Activated CD4-positive, alpha-beta T cell treated with anti-CD3 and anti-CD28 coated beads, Interleukin-2, amount 10 ng/mL, durations not matched to agents 7 days and 5 days (primary cell): ENCODE results near the gene SCYGR6. TPM values are rescaled to one million over a fixed set of nuclear protein-coding genes. Genes with fewer than 3 reads are reported as not detected.
"Not testable (repeated sequence)": the region's sequence is repeated elsewhere in the genome, so short reads cannot be mapped to it uniquely, and the experiment has no call there.

ENCODE experiments used
- CTCF ChIA-PET: fragments of 350-600 bp; sonication (Branson Sonifier 250); formaldehyde crosslinking; loops from one replicate; lab custom pipeline; 2021; ENCODE audit warnings: antibody characterized with exemption; lab: Charles Lee
- POLR2A ChIA-PET: fragments of 350-600 bp; sonication (Branson Sonifier 250); formaldehyde crosslinking; loops from one replicate; lab custom pipeline; 2021; ENCODE audit warnings: antibody characterized with exemption; lab: Charles Lee
- DNase-seq: peaks from one replicate; pipeline ENCODE4 v3.0.0-alpha.2; 2020
- H3K27ac Mint-ChIP-seq: one replicate; pipeline ENCODE4 v1.8.0; 2021; ENCODE audit warnings: mild to moderate bottlenecking, moderate library complexity, mixed read lengths
- H3K27me3 Mint-ChIP-seq: one replicate; pipeline ENCODE4 v1.8.0; 2021; ENCODE audit warnings: mixed read lengths
- H3K36me3 Mint-ChIP-seq: one replicate; pipeline ENCODE4 v1.8.0; 2021; ENCODE audit warnings: low read depth, mixed read lengths
- H3K4me1 Mint-ChIP-seq: one replicate; pipeline ENCODE4 v1.8.0; 2021; ENCODE audit warnings: mixed read lengths
- H3K4me3 Mint-ChIP-seq: one replicate; pipeline ENCODE4 v1.8.0; 2021; ENCODE audit warnings: mild to moderate bottlenecking, moderate library complexity, mixed read lengths
- H3K9me3 Mint-ChIP-seq: one replicate; pipeline ENCODE4 v1.8.0; 2021; ENCODE audit warnings: mixed read lengths
- total RNA-seq, 2 experiments: library from RNA; stranded (reverse); gene quantifications; one replicate each; pipeline ENCODE4 v1.2.3, GENCODE V29; 2021

SCYGR6 gene
- total RNA-seq: not detected

DNA sequence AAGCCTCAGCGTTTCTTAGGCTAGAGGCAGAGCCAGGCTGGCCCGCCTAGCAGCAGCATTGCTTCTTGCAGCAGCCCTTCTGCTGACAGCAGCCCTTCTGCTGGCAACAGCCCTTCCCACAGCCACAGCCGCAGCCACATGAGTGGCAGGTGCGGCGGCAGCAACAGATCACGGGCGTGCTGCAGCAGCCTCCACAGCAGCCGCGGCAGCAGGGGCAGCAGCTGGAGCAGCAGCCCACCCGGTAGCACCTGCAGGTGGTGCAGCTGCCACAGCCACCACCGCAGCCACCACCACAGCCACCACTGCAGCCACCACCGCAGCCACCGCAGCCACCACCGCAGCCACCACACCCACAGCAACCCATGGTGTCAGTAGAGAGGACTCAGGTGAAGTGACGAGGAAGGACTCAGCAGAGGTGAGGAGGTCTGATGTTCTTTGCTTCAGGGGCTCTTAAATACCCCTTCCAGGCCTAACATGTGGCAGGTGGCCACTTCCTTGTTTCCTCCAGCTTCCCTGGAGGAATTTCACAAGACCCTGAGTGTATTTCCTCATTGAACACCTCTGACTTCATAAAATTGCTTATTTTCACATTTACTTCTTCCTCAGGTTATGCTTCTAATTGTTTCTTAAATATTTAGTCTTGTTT lies at the start of gene SCYGR6:
Gene SCYGR6, minus strand, starts transcription at position 364 of the 646 bp plus-strand sequence. Its CDS starts 0 bp downstream, at position 364.
- H3K9me3 Mint-ChIP-seq: no peaks in the 10 kb centered on the region
- CTCF ChIA-PET: interaction anchor here (1.4 kb wide), 1 partner anchor 12 kb away, joined by 3 read pairs; no protein-coding TSS in a partner anchor
- H3K27ac Mint-ChIP-seq: no peak within 1 kb of the TSS
- no peak for DNase-seq
- H3K36me3 Mint-ChIP-seq: no peaks in the 10 kb centered on the region
- POLR2A ChIA-PET: no interaction called here
- no peaks in the 10 kb centered on the region for H3K27me3 Mint-ChIP-seq
- H3K4me3 Mint-ChIP-seq: no peak within 1 kb of the TSS
- H3K4me1 Mint-ChIP-seq: no peaks in the 10 kb centered on the region

- no peak for DNase-seq
- Mint-ChIP-seq H3K27me3 (peaks cover 2% of the 10 kb centered on the region), H3K36me3 (no peaks in the 10 kb centered on the region), H3K9me3 (no peaks in the 10 kb centered on the region), H3K4me3 (no peak overlapping the region), H3K4me1 (no peaks in the 10 kb centered on the region), H3K27ac (no peak overlapping the region)
- CTCF ChIA-PET: interaction anchor here (1.4 to 1.7 kb wide), 2 partner anchors 9 to 88 kb away, joined by 3 to 4 read pairs; no protein-coding TSS in a partner anchor
- POLR2A ChIA-PET: no interaction called here
Measured at GRCh38 chr2:227774011-227774624, 49.6 kb upstream of the SCYGR6 start.

DNA sequence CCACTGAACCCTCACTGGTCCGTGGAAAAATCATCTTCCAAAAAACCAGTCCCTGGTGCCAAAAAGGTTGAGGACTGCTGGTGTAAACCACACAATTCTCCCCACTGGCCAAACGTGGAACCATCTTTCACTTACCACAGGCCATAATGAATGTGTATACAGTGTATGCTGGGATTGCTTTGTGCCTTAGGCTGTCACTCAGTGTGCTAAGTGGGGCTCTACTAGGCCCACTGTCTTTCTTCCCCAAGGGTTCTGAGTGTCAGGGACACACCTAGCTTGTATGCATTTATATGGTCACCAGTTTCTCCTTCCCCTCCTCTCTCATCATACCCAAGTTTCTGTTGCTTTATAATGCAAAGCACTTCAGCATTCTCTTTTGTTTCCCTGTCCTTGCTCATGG lies 48.4 kb upstream of the SCYGR6 start:
- no peak overlapping the region for H3K4me3 Mint-ChIP-seq
- H3K27me3 Mint-ChIP-seq: peaks cover 2% of the 10 kb centered on the region
- no peaks in the 10 kb centered on the region for H3K4me1 Mint-ChIP-seq
- no peak for DNase-seq
- no peak overlapping the region for H3K27ac Mint-ChIP-seq
- no peaks in the 10 kb centered on the region for H3K9me3 Mint-ChIP-seq
- ChIA-PET POLR2A (no interaction called here), CTCF (interaction anchor here (0.6 to 1.7 kb wide), 4 partner anchors 10 to 105 kb away, joined by 3 to 4 read pairs (median 3); no protein-coding TSS in a partner anchor)
- no peaks in the 10 kb centered on the region for H3K36me3 Mint-ChIP-seq

DNA sequence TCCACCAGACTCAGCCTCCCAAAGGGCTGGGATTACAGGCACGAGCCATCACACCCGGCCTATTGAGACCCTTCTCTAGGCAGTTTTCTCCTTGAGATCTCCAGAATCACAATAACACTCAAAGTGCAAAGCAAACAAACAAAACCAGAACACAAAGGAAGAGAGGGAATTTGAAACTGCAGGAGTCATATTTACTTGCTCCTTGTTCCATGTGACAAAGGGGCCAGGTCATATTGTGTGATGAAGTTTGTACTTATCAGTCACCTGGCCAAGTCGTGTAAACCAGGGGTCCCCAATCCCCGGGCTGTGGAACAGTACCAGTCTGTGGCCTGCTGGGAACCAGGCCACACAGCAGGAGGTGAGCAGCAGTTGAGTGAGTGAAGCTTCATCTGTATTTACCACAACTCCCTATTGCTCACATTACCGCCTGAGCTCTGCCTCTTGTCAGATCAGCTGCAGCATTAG lies 47.7 kb upstream of the SCYGR6 start:
- ChIA-PET CTCF (interaction anchor here (1.7 kb wide), 1 partner anchor 11 kb away, joined by 4 read pairs; no protein-coding TSS in a partner anchor), POLR2A (no interaction called here)
- Mint-ChIP-seq H3K4me3 (no peak overlapping the region), H3K4me1 (no peaks in the 10 kb centered on the region), H3K9me3 (no peaks in the 10 kb centered on the region), H3K27me3 (peaks cover 2% of the 10 kb centered on the region), H3K27ac (no peak overlapping the region), H3K36me3 (no peaks in the 10 kb centered on the region)
- DNase-seq: no peak

- POLR2A ChIA-PET: no interaction called here
- no peak overlapping the region for H3K4me3 Mint-ChIP-seq
- CTCF ChIA-PET: no interaction called here
- no peaks in the 10 kb centered on the region for H3K36me3 Mint-ChIP-seq
- H3K4me1 Mint-ChIP-seq: no peaks in the 10 kb centered on the region
- H3K27ac Mint-ChIP-seq: no peak overlapping the region
- no peaks in the 10 kb centered on the region for H3K9me3 Mint-ChIP-seq
- DNase-seq: no peak
- no peaks in the 10 kb centered on the region for H3K27me3 Mint-ChIP-seq
Measured at GRCh38 chr2:227767830-227768229, 43.3 kb upstream of the SCYGR6 start.

- Mint-ChIP-seq H3K27me3 (no peaks in the 10 kb centered on the region), H3K27ac (no peak overlapping the region), H3K4me3 (no peak overlapping the region), H3K36me3 (no peaks in the 10 kb centered on the region), H3K9me3 (no peaks in the 10 kb centered on the region), H3K4me1 (no peaks in the 10 kb centered on the region)
- ChIA-PET CTCF (interaction anchor here (0.5 to 1.9 kb wide), 7 partner anchors 13 to 633 kb away, joined by 3 to 6 read pairs (median 4); no protein-coding TSS in a partner anchor), POLR2A (no interaction called here)
- DNase-seq: peak; percentile 63
Measured at GRCh38 chr2:227766373-227766883, 41.9 kb upstream of the SCYGR6 start.

- no peak for DNase-seq
- Mint-ChIP-seq H3K9me3 (no peaks in the 10 kb centered on the region), H3K4me3 (no peak overlapping the region), H3K27me3 (no peaks in the 10 kb centered on the region), H3K4me1 (no peaks in the 10 kb centered on the region), H3K27ac (no peak overlapping the region), H3K36me3 (no peaks in the 10 kb centered on the region)
- ChIA-PET POLR2A (no interaction called here), CTCF (interaction anchor here (0.5 to 1.9 kb wide), 7 partner anchors 13 to 632 kb away, joined by 3 to 6 read pairs (median 4); no protein-coding TSS in a partner anchor)
Measured at GRCh38 chr2:227765788-227766372, 41.3 kb upstream of the SCYGR6 start.

DNA sequence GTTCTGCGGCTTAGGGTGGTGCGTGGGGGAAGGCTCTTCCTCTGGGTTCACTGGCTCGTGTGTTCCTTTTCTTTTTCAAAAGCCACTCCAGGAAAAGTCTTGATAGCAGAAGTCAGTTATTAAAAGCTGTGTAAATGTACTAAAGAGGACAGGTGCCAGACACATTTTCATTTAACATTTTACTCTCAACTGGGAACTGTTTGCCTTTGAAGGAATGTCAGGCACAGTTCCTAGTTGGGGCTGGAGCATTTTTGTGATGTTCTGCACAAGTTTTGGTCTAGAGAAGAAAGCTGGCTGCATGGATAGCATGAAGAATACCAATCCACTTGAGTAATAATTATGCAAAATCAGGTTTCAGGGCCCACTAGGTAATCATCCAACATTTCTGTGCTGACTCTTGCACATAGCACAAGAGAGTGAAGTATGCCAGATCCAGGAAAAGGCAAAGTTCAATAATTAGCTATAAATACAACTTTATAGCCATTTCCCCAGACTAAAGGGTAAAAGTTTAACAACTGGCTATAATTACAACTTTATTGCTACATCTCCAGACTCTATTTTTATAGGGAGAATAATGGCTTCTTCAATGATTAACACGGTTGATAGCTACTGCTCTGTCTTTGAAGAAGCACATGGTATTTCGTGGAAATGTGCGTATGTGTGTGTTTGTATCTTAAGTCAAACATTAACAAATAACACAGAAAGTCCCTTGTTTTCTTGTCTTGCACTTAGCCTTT lies 37.4 kb upstream of the SCYGR6 start:
- no peak for DNase-seq
- ChIA-PET POLR2A (no interaction called here), CTCF (interaction anchor here (0.9 kb wide), 1 partner anchor 18 kb away, joined by 3 read pairs; no protein-coding TSS in a partner anchor)
- no peaks in the 10 kb centered on the region for H3K9me3 Mint-ChIP-seq
- no peaks in the 10 kb centered on the region for H3K36me3 Mint-ChIP-seq
- H3K27me3 Mint-ChIP-seq: no peaks in the 10 kb centered on the region
- no peaks in the 10 kb centered on the region for H3K4me1 Mint-ChIP-seq
- H3K4me3 Mint-ChIP-seq: no peak overlapping the region
- H3K27ac Mint-ChIP-seq: no peak overlapping the region

DNA sequence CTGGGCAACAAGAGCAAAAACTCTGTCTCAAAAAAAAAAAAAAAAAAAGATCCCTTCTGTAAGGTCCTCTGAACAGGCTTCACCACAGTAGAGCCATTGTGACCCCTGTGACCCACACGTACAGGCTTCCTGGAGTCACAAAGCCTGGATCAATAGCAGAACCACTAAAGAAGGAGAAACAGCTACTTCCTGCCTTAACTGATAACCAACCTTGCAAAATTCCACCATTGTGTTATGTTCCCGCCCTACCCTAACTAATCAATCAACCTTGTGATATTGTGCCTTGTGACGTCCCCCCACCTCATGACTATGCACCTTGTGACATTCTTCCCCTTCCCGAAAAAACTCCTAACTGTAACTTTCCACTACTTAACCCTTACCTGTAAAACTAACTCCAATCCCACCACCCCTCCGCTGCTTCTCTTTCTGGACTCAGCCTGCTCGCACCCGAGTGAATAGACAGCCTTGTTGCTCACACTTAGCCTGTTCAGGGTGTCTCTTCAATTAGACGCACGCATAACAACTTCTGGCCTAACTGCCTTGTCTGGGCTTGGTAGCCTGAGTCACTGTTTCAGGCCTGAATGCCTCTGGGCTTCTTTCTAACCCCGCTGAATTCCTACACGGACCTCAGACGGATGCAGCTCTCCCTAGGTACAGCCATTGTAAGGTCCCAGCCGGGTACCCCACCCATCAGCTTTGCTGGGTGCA lies 35.0 kb upstream of the SCYGR6 start:
- Mint-ChIP-seq H3K4me3 (no peak overlapping the region), H3K36me3 (no peaks in the 10 kb centered on the region), H3K4me1 (no peaks in the 10 kb centered on the region), H3K9me3 (no peaks in the 10 kb centered on the region), H3K27ac (no peak overlapping the region), H3K27me3 (no peaks in the 10 kb centered on the region)
- POLR2A ChIA-PET: no interaction called here
- DNase-seq: no peak
- CTCF ChIA-PET: no interaction called here

DNA sequence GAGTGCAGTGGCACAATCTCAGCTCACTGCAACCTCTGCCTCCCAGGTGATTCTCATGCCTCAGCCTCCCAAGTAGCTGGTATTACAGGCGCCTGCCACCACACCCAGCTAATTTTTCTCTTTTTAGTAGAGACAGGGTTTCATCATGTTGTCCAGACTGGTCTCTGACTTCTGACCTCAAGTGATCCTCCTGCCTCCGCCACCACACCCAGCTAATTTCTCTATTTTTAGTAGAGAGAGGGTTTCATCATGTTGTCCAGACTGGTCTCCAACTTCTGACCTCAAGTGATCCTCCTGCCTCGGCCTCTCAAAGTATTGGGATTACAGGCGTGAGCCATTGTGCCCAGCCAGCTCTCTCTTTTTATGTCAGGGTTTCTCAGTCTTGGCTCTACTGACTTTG lies 31.7 kb upstream of the SCYGR6 start:
- POLR2A ChIA-PET, H3K27me3 Mint-ChIP-seq, H3K36me3 Mint-ChIP-seq, H3K9me3 Mint-ChIP-seq, H3K27ac Mint-ChIP-seq, CTCF ChIA-PET, H3K4me3 Mint-ChIP-seq, H3K4me1 Mint-ChIP-seq, DNase-seq: not testable (repeated sequence)

GRCh38 chr2:227748079-227748478 lies 23.5 kb upstream of the SCYGR6 start:
- no peak overlapping the region for H3K4me3 Mint-ChIP-seq
- ChIA-PET CTCF (no interaction called here), POLR2A (no interaction called here)
- no peak for DNase-seq
- H3K4me1 Mint-ChIP-seq: no peaks in the 10 kb centered on the region
- no peaks in the 10 kb centered on the region for H3K9me3 Mint-ChIP-seq
- H3K27ac Mint-ChIP-seq: no peak overlapping the region
- no peaks in the 10 kb centered on the region for H3K27me3 Mint-ChIP-seq
- H3K36me3 Mint-ChIP-seq: no peaks in the 10 kb centered on the region

DNA sequence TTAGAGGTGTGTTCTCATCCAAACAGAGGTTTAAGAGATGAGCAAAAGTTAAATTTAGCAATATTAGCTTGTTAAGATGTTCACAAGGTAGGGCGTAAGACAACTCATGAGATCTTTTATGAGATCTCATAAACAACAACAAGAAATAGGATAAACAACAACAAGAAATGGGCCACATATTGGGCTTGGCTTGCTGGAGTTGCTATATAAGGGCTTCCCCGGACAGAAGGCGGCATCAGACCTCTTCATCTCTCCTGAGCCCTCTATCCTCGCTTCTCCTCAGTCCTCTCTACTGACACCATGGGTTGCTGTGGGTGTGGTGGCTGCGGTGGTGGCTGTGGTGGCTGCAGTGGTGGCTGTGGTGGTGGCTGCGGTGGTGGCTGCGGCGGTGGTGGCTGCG lies 21.0 kb upstream of the SCYGR6 start, which contains the start of gene SCYGR8:
Gene SCYGR8, plus strand, starts transcription at position 301 of the 400 bp plus-strand sequence. Its CDS starts 0 bp downstream, at position 301.
- Mint-ChIP-seq H3K36me3 (no peaks in the 10 kb centered on the region), H3K9me3 (no peaks in the 10 kb centered on the region), H3K4me1 (no peaks in the 10 kb centered on the region), H3K27ac (no peak within 1 kb of the TSS), H3K4me3 (no peak within 1 kb of the TSS), H3K27me3 (no peaks in the 10 kb centered on the region)
- CTCF ChIA-PET: no interaction called here
- DNase-seq: no peak
- POLR2A ChIA-PET: no interaction called here
